ENCODE data around the gene TEX50. TPM values are rescaled to one million over a fixed set of nuclear protein-coding genes. Genes with fewer than 3 reads are reported as not detected.
"Not testable (repeated sequence)": the region's sequence is repeated elsewhere in the genome, so short reads cannot be mapped to it uniquely, and the experiment has no call there.

TEX50 gene
- total and polyA plus RNA-seq, 12 donors, result not detected

DNA sequence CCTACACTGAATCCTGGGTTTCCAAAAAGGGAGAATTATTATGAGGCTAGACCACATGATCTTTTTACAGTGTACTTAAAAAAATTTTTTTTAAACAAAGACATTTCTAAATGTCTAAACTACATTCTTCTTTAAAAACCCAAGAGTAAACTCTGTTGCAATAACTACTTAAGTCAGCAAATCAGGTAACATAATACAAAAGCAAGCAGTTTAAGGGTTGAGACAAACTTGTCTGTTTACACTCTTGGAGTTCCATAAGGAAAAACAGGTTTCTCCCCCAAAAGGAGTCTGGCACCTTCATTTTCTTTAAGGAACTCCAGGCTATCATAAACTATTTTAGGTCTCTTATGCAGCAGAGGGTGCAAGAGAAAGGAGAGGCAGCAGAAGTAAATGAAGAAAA lies 47.0 kb downstream of the TEX50 start:
- Histone ChIP-seq H3K4me3 (no peak overlapping the region), H3K27me3 (no peaks in the 10 kb centered on the region), H3K27ac (no peak overlapping the region), H3K9me3 (peaks cover 0 to 18% (median 0%) of the 10 kb centered on the region in 11 donors), H3K36me3 (no peaks in the 10 kb centered on the region), H3K4me1 (no peaks in the 10 kb centered on the region)
- intact Hi-C loops (cut with DNase I), result no loop called here
- ATAC-seq (no peak), DNase-seq (no peak)
- TF ChIP-seq, protein P1, sequence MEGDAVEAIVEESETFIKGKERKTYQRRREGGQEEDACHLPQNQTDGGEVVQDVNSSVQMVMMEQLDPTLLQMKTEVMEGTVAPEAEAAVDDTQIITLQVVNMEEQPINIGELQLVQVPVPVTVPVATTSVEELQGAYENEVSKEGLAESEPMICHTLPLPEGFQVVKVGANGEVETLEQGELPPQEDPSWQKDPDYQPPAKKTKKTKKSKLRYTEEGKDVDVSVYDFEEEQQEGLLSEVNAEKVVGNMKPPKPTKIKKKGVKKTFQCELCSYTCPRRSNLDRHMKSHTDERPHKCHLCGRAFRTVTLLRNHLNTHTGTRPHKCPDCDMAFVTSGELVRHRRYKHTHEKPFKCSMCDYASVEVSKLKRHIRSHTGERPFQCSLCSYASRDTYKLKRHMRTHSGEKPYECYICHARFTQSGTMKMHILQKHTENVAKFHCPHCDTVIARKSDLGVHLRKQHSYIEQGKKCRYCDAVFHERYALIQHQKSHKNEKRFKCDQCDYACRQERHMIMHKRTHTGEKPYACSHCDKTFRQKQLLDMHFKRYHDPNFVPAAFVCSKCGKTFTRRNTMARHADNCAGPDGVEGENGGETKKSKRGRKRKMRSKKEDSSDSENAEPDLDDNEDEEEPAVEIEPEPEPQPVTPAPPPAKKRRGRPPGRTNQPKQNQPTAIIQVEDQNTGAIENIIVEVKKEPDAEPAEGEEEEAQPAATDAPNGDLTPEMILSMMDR (IDR thresholded peaks at IDR 0.05), result no peak

DNA sequence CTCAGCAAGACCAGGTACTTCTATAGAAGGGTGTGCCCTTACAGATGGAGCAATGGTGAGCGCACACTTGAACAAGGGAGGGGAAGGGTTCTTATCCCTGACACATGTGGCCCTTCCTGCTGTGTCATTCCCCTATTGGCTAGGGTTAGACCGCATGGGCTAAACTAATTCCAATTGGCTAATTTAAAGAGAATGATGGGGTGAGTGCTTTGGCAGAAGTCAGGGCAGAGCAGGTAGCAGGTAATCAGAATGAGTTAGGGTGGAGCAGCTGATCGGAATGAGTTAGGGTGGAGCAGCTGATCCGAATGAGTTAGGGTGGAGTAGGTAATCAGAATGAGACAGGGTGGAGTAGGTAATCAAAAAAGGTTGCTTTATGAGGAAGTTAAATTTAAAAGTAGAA lies 48.7 kb downstream of the TEX50 start:
- H3K27ac ChIP-seq; H3K27me3 ChIP-seq; H3K4me1 ChIP-seq; DNase-seq; H3K36me3 ChIP-seq; intact Hi-C loops (cut with DNase I); H3K4me3 ChIP-seq; ATAC-seq: not testable (repeated sequence)
- WGBS, 2 donors, result 89 to 90% methylated on average over 4 of the region's 4 CpGs
- H3K9me3 ChIP-seq, result peaks cover 0 to 16% (median 0%) of the 10 kb centered on the region in 11 donors

DNA sequence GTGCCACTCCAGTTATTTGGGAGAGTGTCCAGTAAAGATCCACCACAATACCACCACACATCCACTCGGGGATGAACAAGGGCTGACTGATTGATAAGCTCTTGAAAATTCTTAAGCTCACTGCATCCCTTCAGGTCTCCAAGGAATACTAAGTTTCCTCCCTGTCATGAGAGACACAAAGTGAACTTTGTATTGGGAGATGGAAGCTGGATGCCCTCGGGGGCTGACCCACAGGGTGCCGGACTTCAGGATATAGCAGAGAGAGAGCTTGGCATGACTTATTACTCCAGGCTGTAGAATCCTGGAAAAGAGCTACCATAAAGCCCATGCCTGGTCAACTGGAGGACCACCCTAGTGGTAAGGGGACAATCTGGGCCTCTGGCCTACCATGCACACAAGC lies 50.0 kb downstream of the TEX50 start:
- H3K4me3 ChIP-seq; H3K9me3 ChIP-seq; ATAC-seq; intact Hi-C loops (cut with DNase I); DNase-seq; H3K27ac ChIP-seq; H3K36me3 ChIP-seq; H3K4me1 ChIP-seq; H3K27me3 ChIP-seq: not testable (repeated sequence)
- 80 to 82% methylated on average over 3 of the region's 3 CpGs for WGBS, 2 donors

Other genes with a start within 250 kb of the TEX50 start
- gene PRDX6, start 158.0 kb upstream of the TEX50 start, total RNA-seq, result 100 to 1,000 TPM; 215 to 698 (median 325) TPM
- gene PRDX6, start 158.0 kb upstream of the TEX50 start, polyA plus RNA-seq, result 100 to 1,000 TPM; 426 to 640 TPM
- gene SLC9C2, start 32.3 kb upstream of the TEX50 start, total RNA-seq, result 1 to 10 TPM in 1 of 10 donors, under 1 TPM in 2, not detected in 7; 0.07 to 2.0 (median 0.43) TPM
- under 1 TPM; 0.04 to 0.44 TPM for gene SLC9C2, start 32.3 kb upstream of the TEX50 start, polyA plus RNA-seq
- gene ANKRD45, start 34.5 kb downstream of the TEX50 start, total RNA-seq, result under 1 TPM in 6 of 10 donors, not detected in 4; 0.19 to 0.57 (median 0.29) TPM
- under 1 TPM in 1 of 2 donors, not detected in 1; 0.10 TPM for gene ANKRD45, start 34.5 kb downstream of the TEX50 start, polyA plus RNA-seq
- gene KLHL20, start 79.6 kb downstream of the TEX50 start, total RNA-seq, result 10 to 100 TPM; 14.5 to 19.4 (median 17.3) TPM
- 1 to 10 TPM; 5.0 to 6.7 TPM for gene KLHL20, start 79.6 kb downstream of the TEX50 start, polyA plus RNA-seq
- gene DARS2, start 189.3 kb downstream of the TEX50 start, total RNA-seq, result 10 to 100 TPM; 11.3 to 22.8 (median 16.0) TPM
- 1 to 10 TPM; 5.0 to 7.2 TPM for gene DARS2, start 189.3 kb downstream of the TEX50 start, polyA plus RNA-seq
- 1 to 10 TPM; 2.4 to 7.0 (median 3.5) TPM for gene CENPL, start 189.5 kb downstream of the TEX50 start, total RNA-seq
- 1 to 10 TPM; 1.7 to 2.0 TPM for gene CENPL, start 189.5 kb downstream of the TEX50 start, polyA plus RNA-seq
- 10 to 100 TPM; 33.1 to 74.1 (median 42.4) TPM for gene GAS5, start 232.7 kb downstream of the TEX50 start, total RNA-seq
- 100 to 1,000 TPM; 150 to 151 TPM for gene GAS5, start 232.7 kb downstream of the TEX50 start, polyA plus RNA-seq
- gene ZBTB37, start 233.0 kb downstream of the TEX50 start, total RNA-seq, result 10 to 100 TPM in 8 of 10 donors, 1 to 10 TPM in 2; 8.5 to 15.2 (median 11.3) TPM
- 1 to 10 TPM in 1 of 2 donors, under 1 TPM in 1; 0.55 to 3.4 TPM for gene ZBTB37, start 233.0 kb downstream of the TEX50 start, polyA plus RNA-seq

All from heart right ventricle (tissue), 16 donors.